Thyroid gland (tissue), 4 donors: ENCODE results near the gene UBE2Q1.

Source experiments
- CTCF ChIP-seq, 6 experiments: fragments of 200-600 bp in 3 of 6; fragments of 450-650 bp in 3 of 6; sonication (generic) in 3 of 6; IDR thresholded peaks; one replicate each; pipeline ENCODE4 v1.5.1; 2016 to 2019; ENCODE audit warnings: antibody characterized with exemption in 6 of 6, mild to moderate bottlenecking in 2 of 6, inconsistent platforms in 1 of 6, moderate library complexity in 1 of 6
- POLR2A ChIP-seq, 2 donors: fragments of 450-650 bp; IDR thresholded peaks; one replicate each; pipeline ENCODE4 v1.6.1; 2017; ENCODE audit warnings: antibody characterized with exemption in 2 of 2, mild to moderate bottlenecking in 2 of 2, moderate library complexity in 1 of 2

DNA sequence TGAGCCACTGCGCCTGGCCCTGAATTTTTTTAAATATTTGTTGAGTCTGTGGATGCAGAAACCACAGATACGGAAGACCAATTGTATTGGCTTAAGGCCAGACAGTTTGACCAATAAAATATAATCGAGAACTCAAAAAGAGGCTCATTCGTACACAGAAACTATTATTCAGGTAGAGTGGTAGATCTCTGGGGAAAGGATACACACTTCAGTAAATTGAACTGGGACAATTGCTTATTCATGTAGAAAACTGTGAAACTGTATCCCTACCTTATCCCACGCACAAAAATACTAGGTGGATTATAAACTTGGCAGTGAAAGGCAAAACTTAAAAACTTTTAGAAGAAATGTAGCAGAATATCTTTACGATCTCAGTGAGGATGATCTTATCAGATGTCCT, 31.3 kb downstream of the UBE2Q1 start:
- no peak for TF ChIP-seq CTCF (IDR thresholded peaks at IDR 0.05)
- no peak for TF ChIP-seq POLR2A (IDR thresholded peaks at IDR 0.05)
